DOHH2 (cell line): Measurements from ENCODE around the gene PRMT7.

ENCODE experiments used
- CTCF ChIP-seq: fragments of 200-600 bp; sonication (generic); IDR thresholded peaks from one replicate; pipeline ENCODE4 v1.5.1; 2014; ENCODE audit warnings: antibody characterized with exemption, mild to moderate bottlenecking, low read depth, low read length; ENCODE audit not compliant: poor library complexity, severe bottlenecking
- EZH2phosphoT487 ChIP-seq: fragments of 200-600 bp; sonication (generic); IDR thresholded peaks from 2 replicates; pipeline ENCODE4 v1.6.1; 2017; ENCODE audit warnings: borderline replicate concordance, mild to moderate bottlenecking, antibody characterized with exemption, low read length, moderate library complexity, mixed read lengths

- no peak for TF ChIP-seq CTCF
- no peak for TF ChIP-seq EZH2phosphoT487
These were observed 21.0 kb upstream of the PRMT7 start for GRCh38 chr16:68289621-68290329.
